Stimulated activated CD4-positive, alpha-beta T cell treated with anti-CD3 and anti-CD28 coated beads, Interleukin-15, amount 100 ng/mL, for 48 hours (primary cell): Measurements from ENCODE around the gene VAV1.
"Not testable (repeated sequence)": the region's sequence is repeated elsewhere in the genome, so short reads cannot be mapped to it uniquely, and the experiment has no call there.

Experiments
- DNase-seq, 2 donors: peaks; one replicate each; pipeline ENCODE4 v3.0.0-alpha.2; 2020; ENCODE audit warnings: low read depth in 2 of 2

VAV1 gene

GRCh38 chr19:6790194-6791128, 18.0 kb downstream of the VAV1 start:
- DNase-seq: no peak

- DNase-seq: no peak
These were observed 18.7 kb downstream of the VAV1 start for GRCh38 chr19:6791237-6791636.

- DNase-seq: no peak
These were observed 20.9 kb downstream of the VAV1 start for GRCh38 chr19:6793411-6793810.

GRCh38 chr19:6793973-6794372, 21.5 kb downstream of the VAV1 start:
- no peak for DNase-seq

GRCh38 chr19:6794686-6795431, 22.4 kb downstream of the VAV1 start:
- no peak for DNase-seq

GRCh38 chr19:6796278-6796677, 23.8 kb downstream of the VAV1 start:
- no peak for DNase-seq

- no peak for DNase-seq
These were observed 25.1 kb downstream of the VAV1 start for GRCh38 chr19:6797646-6798045.

GRCh38 chr19:6800160-6800790, 27.8 kb downstream of the VAV1 start:
- not testable (repeated sequence) for DNase-seq

- no peak for DNase-seq
These were observed 28.5 kb downstream of the VAV1 start for GRCh38 chr19:6800991-6801484.

- DNase-seq: peak; percentile 69
These were observed 29.1 kb downstream of the VAV1 start for GRCh38 chr19:6801485-6802086.

- DNase-seq: peak; percentile 51 to 67
These were observed 30.0 kb downstream of the VAV1 start for GRCh38 chr19:6802336-6803035.

- no peak for DNase-seq
These were observed 30.5 kb downstream of the VAV1 start for GRCh38 chr19:6803036-6803404.

- DNase-seq: no peak
These were observed 34.0 kb downstream of the VAV1 start for GRCh38 chr19:6806488-6806887.

GRCh38 chr19:6807291-6807690, 34.8 kb downstream of the VAV1 start:
- no peak for DNase-seq

GRCh38 chr19:6808494-6808893, 36.0 kb downstream of the VAV1 start:
- no peak for DNase-seq

- no peak for DNase-seq
These were observed 36.8 kb downstream of the VAV1 start for GRCh38 chr19:6809262-6809661.

- no peak for DNase-seq
These were observed 38.9 kb downstream of the VAV1 start for GRCh38 chr19:6811378-6811777.

- no peak for DNase-seq
These were observed 39.4 kb downstream of the VAV1 start for GRCh38 chr19:6811906-6812305.

GRCh38 chr19:6812612-6813011, 40.1 kb downstream of the VAV1 start:
- no peak for DNase-seq

- DNase-seq: no peak
These were observed 41.2 kb downstream of the VAV1 start for GRCh38 chr19:6813659-6814058.

GRCh38 chr19:6817179-6817578, 44.7 kb downstream of the VAV1 start:
- no peak for DNase-seq
